Astrocyte (in vitro differentiated cells and primary cell): ENCODE results near the gene FLOT2. TPM values are rescaled to one million over a fixed set of nuclear protein-coding genes. Genes with fewer than 3 reads are reported as not detected.

Experiments
- DNase-seq: peaks from one replicate; pipeline ENCODE4 v3.0.0-alpha.2; 2010; ENCODE audit warnings: low read depth
- FAIRE-seq: peaks from 2 replicates; lab custom pipeline; 2011; peaks lifted over from hg19 to GRCh38; lab: Jason Lieb, UNC
- H2AFZ ChIP-seq: 2 replicates; pipeline ENCODE4 v1.6.0; 2012; ENCODE audit warnings: low read depth, low read length, inconsistent platforms
- H3K27ac ChIP-seq: 2 replicates; pipeline ENCODE4 v1.5.1; 2011; ENCODE audit warnings: low read depth, low read length, inconsistent platforms
- H3K27me3 ChIP-seq: 2 replicates; pipeline ENCODE4 v1.6.0; 2011; ENCODE audit warnings: low read length, inconsistent platforms; ENCODE audit not compliant: insufficient read depth
- H3K36me3 ChIP-seq: 2 replicates; pipeline ENCODE4 v1.5.1; 2011; ENCODE audit warnings: low read length, inconsistent platforms; ENCODE audit not compliant: insufficient read depth
- H3K4me1 ChIP-seq: 2 replicates; pipeline ENCODE4 v1.5.1; 2011; ENCODE audit warnings: low read length, inconsistent platforms; ENCODE audit not compliant: insufficient read depth
- H3K4me2 ChIP-seq: 2 replicates; pipeline ENCODE4 v1.6.0; 2012; ENCODE audit warnings: low read length, inconsistent platforms
- H3K4me3 ChIP-seq: 2 replicates; pipeline ENCODE4 v1.5.1; 2011; ENCODE audit warnings: low read depth, mild to moderate bottlenecking, low read length, inconsistent platforms; ENCODE audit not compliant: insufficient read depth
- H3K79me2 ChIP-seq: 2 replicates; pipeline ENCODE4 v1.6.0; 2012; ENCODE audit warnings: mild to moderate bottlenecking, low read length, inconsistent platforms; ENCODE audit not compliant: insufficient read depth
- H3K9ac ChIP-seq: 2 replicates; pipeline ENCODE4 v1.6.0; 2012; ENCODE audit warnings: mild to moderate bottlenecking, low read length, inconsistent platforms
- H3K9me3 ChIP-seq: 2 replicates; pipeline ENCODE4 v1.5.1; 2012; ENCODE audit warnings: low read depth, mild to moderate bottlenecking, low read length, inconsistent platforms; ENCODE audit not compliant: insufficient read depth
- H4K20me1 ChIP-seq: 2 replicates; pipeline ENCODE4 v1.6.0; 2012; ENCODE audit warnings: low read length, inconsistent platforms; ENCODE audit not compliant: insufficient read depth
- H3K27ac Mint-ChIP-seq: one replicate; pipeline ENCODE4 v1.8.0; 2021; ENCODE audit warnings: mild to moderate bottlenecking, mixed read lengths; ENCODE audit not compliant: unreplicated experiment
- H3K27me3 Mint-ChIP-seq: one replicate; pipeline ENCODE4 v1.8.0; 2021; ENCODE audit warnings: low read depth, mixed read lengths; ENCODE audit not compliant: unreplicated experiment
- H3K36me3 Mint-ChIP-seq: one replicate; pipeline ENCODE4 v1.8.0; 2021; ENCODE audit warnings: low read depth, mixed read lengths; ENCODE audit not compliant: unreplicated experiment
- H3K4me1 Mint-ChIP-seq: one replicate; pipeline ENCODE4 v1.8.0; 2021; ENCODE audit warnings: low read depth, mixed read lengths; ENCODE audit not compliant: unreplicated experiment
- H3K4me3 Mint-ChIP-seq: one replicate; pipeline ENCODE4 v1.8.0; 2021; ENCODE audit warnings: mild to moderate bottlenecking, moderate library complexity, mixed read lengths; ENCODE audit not compliant: unreplicated experiment
- H3K9me3 Mint-ChIP-seq: one replicate; pipeline ENCODE4 v1.8.0; 2021; ENCODE audit warnings: mild to moderate bottlenecking, mixed read lengths; ENCODE audit not compliant: unreplicated experiment
- EZH2 ChIP-seq: IDR thresholded peaks from 2 replicates; pipeline ENCODE4 v1.6.1; 2012; ENCODE audit warnings: mild to moderate bottlenecking, low read length, inconsistent platforms; ENCODE audit not compliant: insufficient read depth
- total RNA-seq: library from RNA; stranded (reverse); gene quantifications from 2 replicates; pipeline ENCODE4 v1.2.1, GENCODE V29; 2021
- TF ChIP-seq, protein P1 (sequence below): IDR thresholded peaks from 2 replicates; pipeline ENCODE4 v1.5.1; 2011; ENCODE audit warnings: low read depth, mild to moderate bottlenecking, inconsistent platforms, low read length, moderate library complexity; ENCODE audit not compliant: insufficient read depth

The FLOT2 gene
- total RNA-seq, 1 donor from 2014 or later: 84.4 TPM

GRCh38 chr17:28857905-28858800, 39.4 kb downstream of the FLOT2 start:
- Mint-ChIP-seq H3K9me3 (no peaks in the 10 kb centered on the region), H3K27ac (no peak overlapping the region), H3K4me1 (no peaks in the 10 kb centered on the region), H3K36me3 (peaks cover 25% of the 10 kb centered on the region), H3K4me3 (no peak overlapping the region), H3K27me3 (no peaks in the 10 kb centered on the region)
- Histone ChIP-seq H3K4me2 (no peak overlapping the region), H3K36me3 (peaks cover 14% of the 10 kb centered on the region), H3K79me2 (peaks cover 17% of the 10 kb centered on the region), H3K4me3 (no peak overlapping the region), H3K9ac (no peak overlapping the region), H2AFZ (no peak overlapping the region), H3K9me3 (no peaks in the 10 kb centered on the region), H3K27ac (no peak overlapping the region), H4K20me1 (no peaks in the 10 kb centered on the region), H3K27me3 (no peaks in the 10 kb centered on the region), H3K4me1 (peaks cover 5% of the 10 kb centered on the region)
- FAIRE-seq (no peak), DNase-seq (no peak)
- no peak for TF ChIP-seq EZH2
- TF ChIP-seq, protein P1, sequence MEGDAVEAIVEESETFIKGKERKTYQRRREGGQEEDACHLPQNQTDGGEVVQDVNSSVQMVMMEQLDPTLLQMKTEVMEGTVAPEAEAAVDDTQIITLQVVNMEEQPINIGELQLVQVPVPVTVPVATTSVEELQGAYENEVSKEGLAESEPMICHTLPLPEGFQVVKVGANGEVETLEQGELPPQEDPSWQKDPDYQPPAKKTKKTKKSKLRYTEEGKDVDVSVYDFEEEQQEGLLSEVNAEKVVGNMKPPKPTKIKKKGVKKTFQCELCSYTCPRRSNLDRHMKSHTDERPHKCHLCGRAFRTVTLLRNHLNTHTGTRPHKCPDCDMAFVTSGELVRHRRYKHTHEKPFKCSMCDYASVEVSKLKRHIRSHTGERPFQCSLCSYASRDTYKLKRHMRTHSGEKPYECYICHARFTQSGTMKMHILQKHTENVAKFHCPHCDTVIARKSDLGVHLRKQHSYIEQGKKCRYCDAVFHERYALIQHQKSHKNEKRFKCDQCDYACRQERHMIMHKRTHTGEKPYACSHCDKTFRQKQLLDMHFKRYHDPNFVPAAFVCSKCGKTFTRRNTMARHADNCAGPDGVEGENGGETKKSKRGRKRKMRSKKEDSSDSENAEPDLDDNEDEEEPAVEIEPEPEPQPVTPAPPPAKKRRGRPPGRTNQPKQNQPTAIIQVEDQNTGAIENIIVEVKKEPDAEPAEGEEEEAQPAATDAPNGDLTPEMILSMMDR: no peak

GRCh38 chr17:28856028-28856574, 41.4 kb downstream of the FLOT2 start:
- FAIRE-seq: no peak
- peaks cover 14% of the 10 kb centered on the region for H3K36me3 ChIP-seq
- H3K4me2 ChIP-seq: peak overlapping the region; percentile 92
- H3K4me3 Mint-ChIP-seq: peak overlapping the region; percentile 95
- no peaks in the 10 kb centered on the region for H3K9me3 ChIP-seq
- H3K27ac ChIP-seq: no peak overlapping the region
- peak overlapping the region; percentile 89 for H3K4me3 ChIP-seq
- no peak overlapping the region for H3K27ac Mint-ChIP-seq
- no peak for DNase-seq
- H3K4me1 ChIP-seq: peaks cover 5% of the 10 kb centered on the region
- peaks cover 20% of the 10 kb centered on the region for H3K36me3 Mint-ChIP-seq
- no peaks in the 10 kb centered on the region for H3K4me1 Mint-ChIP-seq
- no peaks in the 10 kb centered on the region for H4K20me1 ChIP-seq
- no peaks in the 10 kb centered on the region for H3K27me3 ChIP-seq
- no peaks in the 10 kb centered on the region for H3K27me3 Mint-ChIP-seq
- no peak overlapping the region for H2AFZ ChIP-seq
- TF ChIP-seq, protein P1: no peak
- TF ChIP-seq EZH2: no peak
- no peak overlapping the region for H3K9ac ChIP-seq
- H3K79me2 ChIP-seq: peaks cover 17% of the 10 kb centered on the region
- H3K9me3 Mint-ChIP-seq: no peaks in the 10 kb centered on the region
